HepG2 (cell line): Measurements from ENCODE around the gene A4GNT. TPM values are rescaled to one million over a fixed set of nuclear protein-coding genes. Genes with fewer than 3 reads are reported as not detected.
A peak's percentile ranks its signal among the peaks of the same experiment; 100 is the strongest.

ENCODE experiments used
- ATF2 ChIP-seq: sonication (generic); formaldehyde crosslinking; IDR thresholded peaks from 2 replicates; pipeline ENCODE4 v1.4.0; 2020; ENCODE audit warnings: missing genetic modification reagents
- HOXA3 ChIP-seq: sonication (generic); formaldehyde crosslinking; IDR thresholded peaks from 2 replicates; pipeline ENCODE4 v1.5.0; 2020; ENCODE audit warnings: missing genetic modification reagents
- RERE ChIP-seq: IDR thresholded peaks from 2 replicates; pipeline ENCODE4 v1.6.1; 2016; ENCODE audit warnings: low read depth, missing genetic modification reagents, missing compliant biosample characterization
- SMC3 ChIP-seq: IDR thresholded peaks from 2 replicates; pipeline ENCODE4 v1.6.1; 2011; ENCODE audit warnings: low read length, improper control_type of control experiment
- ZBTB40 ChIP-seq, 2 experiments: fragments of 450-650 bp in 1 of 2; sonication (generic) in 1 of 2; formaldehyde crosslinking in 1 of 2; IDR thresholded peaks; 2 replicates each; pipeline versions ENCODE4 v1.6.1 to v1.8.0; 2016 to 2022; ENCODE audit warnings: antibody characterized with exemption in 1 of 2, mild to moderate bottlenecking in 1 of 2, missing genetic modification reagents in 1 of 2
- ZNF326 ChIP-seq: sonication (generic); formaldehyde crosslinking; IDR thresholded peaks from 2 replicates; pipeline ENCODE4 v1.4.0; 2020; ENCODE audit warnings: missing genetic modification reagents, borderline replicate concordance
- ZSCAN20 ChIP-seq: sonication (generic); formaldehyde crosslinking; IDR thresholded peaks from 2 replicates; pipeline ENCODE4 v1.4.0; 2020; ENCODE audit warnings: missing genetic modification reagents, mild to moderate bottlenecking, borderline replicate concordance
- polyA plus RNA-seq, 8 experiments: library from polyadenylated mRNA; depleted of rRNA in 3 of 8; stranded (reverse) in 7 of 8; unstranded in 1 of 8; fragments of >200 nt; fragmentation: Illumina TruSeq in 4 of 8; extraction: Trizol in 4 of 8; gene quantifications; 2 replicates each; pipeline versions ENCODE4 v1.2.1 to v1.2.3, GENCODE V29; 2011 to 2016; ENCODE audit warnings: low read depth in 4 of 8, missing spikeins in 1 of 8, mixed read lengths in 1 of 8; ENCODE audit not compliant: insufficient read depth in 1 of 8
- total RNA-seq, 5 experiments: library from RNA; depleted of rRNA; stranded (reverse); fragments of >200 nt; fragmentation: Illumina TruSeq; extraction: Trizol; gene quantifications; 2 replicates each; pipeline ENCODE4 v1.2.3, GENCODE V29; 2016; ENCODE audit warnings: low read depth in 1 of 5
- TF ChIP-seq, protein P1 (sequence below): sonication (generic); formaldehyde crosslinking; IDR thresholded peaks from 2 replicates; pipeline ENCODE4 v1.5.1; 2020; ENCODE audit warnings: missing genetic modification reagents, mild to moderate bottlenecking, borderline replicate concordance

Gene A4GNT
- total and polyA plus RNA-seq, 2 of the 13 experiments (the other 11 are each of a cell fraction or from before 2014, with no cell fraction given) = not detected

DNA sequence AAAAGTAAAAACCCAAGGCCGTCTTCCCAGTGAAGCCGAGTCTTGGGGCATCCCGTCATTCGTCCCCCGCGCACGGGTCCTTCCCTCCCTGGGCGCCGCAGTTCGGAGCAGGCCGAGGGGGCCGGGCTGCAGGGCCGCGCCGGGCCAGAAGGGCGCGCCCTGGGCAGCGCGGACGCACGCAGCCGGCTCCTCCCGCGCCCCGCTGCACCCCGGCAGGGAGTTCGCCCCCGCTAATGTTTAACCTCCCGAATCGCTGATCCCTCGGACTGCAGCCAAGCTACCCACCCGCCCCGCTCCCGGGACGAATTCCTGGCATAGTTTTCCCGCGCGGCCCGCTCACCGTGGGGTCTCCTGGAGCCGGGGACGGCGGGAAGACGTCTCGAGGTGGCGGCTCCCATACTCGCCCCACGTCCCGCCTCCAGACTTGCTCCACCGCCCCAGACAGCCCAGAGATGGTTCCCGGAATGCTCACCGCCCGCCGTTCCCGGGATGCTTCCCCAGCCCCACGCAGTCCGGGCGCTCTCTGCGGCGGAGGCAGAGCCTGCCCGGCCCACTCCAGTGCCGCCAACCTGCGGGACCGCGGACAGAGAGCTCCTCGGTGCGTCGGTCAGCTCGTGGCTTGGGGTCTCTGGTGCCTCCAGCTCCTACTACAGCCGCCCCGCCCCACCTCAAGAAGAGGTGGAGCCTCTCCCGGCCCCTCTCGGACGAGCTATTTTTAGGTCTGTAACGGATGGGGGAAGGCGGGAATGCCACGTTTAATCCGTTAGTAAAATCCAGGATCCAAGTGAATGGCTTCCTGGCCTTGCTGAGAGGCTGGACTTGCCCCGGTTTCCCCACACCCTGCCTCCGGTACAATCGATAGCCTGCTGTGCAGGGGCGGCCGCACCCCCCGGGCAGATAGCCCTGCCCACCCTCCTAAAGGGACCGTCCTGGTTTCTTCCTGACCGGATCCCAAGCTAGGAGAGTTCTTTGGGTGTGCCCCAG is 16.9 kb downstream of the A4GNT start, which contains the start of gene DZIP1L (continued):
- TF ChIP-seq ZBTB40 (IDR thresholded peaks at IDR 0.05) (no peak), ZBTB40 (CRISPR knock-in tag; IDR thresholded peaks at IDR 0.05) (no peak), ZSCAN20 (CRISPR knock-in tag) (0 out of 2 replicates have a peak, but pooled peaks have one; percentile 68), HOXA3 (peak; percentile 37; the same call in 1 of the 2 replicates), ZNF326 (CRISPR knock-in tag) (no peak), SMC3 (no peak), RERE (CRISPR knock-in tag) (no peak), ATF2 (no peak)
- TF ChIP-seq, protein P1, sequence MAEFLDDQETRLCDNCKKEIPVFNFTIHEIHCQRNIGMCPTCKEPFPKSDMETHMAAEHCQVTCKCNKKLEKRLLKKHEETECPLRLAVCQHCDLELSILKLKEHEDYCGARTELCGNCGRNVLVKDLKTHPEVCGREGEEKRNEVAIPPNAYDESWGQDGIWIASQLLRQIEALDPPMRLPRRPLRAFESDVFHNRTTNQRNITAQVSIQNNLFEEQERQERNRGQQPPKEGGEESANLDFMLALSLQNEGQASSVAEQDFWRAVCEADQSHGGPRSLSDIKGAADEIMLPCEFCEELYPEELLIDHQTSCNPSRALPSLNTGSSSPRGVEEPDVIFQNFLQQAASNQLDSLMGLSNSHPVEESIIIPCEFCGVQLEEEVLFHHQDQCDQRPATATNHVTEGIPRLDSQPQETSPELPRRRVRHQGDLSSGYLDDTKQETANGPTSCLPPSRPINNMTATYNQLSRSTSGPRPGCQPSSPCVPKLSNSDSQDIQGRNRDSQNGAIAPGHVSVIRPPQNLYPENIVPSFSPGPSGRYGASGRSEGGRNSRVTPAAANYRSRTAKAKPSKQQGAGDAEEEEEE (CRISPR knock-in tag) = no peak
